Measurements from ENCODE around the gene KLHDC8A.

DNA sequence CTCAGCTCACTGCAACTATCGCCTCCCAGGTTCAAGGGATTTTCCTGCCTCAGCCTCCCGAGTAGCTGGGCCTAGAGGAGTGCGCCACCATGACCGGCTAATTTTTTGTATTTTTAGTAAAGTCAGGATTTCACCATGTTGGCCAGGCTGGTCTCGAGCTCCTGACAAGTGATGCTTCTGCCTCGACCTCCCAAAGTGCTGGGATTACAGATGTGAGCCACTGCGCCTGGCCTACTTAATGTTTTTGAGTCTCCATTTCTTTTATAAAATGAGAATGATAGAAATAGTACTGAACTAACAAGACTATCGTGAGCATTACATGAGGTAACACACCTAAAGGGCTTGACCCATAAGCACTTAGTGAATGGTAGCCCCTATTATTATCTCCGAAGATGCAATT, 56.6 kb downstream of the KLHDC8A start:
- TF ChIP-seq, protein P1, sequence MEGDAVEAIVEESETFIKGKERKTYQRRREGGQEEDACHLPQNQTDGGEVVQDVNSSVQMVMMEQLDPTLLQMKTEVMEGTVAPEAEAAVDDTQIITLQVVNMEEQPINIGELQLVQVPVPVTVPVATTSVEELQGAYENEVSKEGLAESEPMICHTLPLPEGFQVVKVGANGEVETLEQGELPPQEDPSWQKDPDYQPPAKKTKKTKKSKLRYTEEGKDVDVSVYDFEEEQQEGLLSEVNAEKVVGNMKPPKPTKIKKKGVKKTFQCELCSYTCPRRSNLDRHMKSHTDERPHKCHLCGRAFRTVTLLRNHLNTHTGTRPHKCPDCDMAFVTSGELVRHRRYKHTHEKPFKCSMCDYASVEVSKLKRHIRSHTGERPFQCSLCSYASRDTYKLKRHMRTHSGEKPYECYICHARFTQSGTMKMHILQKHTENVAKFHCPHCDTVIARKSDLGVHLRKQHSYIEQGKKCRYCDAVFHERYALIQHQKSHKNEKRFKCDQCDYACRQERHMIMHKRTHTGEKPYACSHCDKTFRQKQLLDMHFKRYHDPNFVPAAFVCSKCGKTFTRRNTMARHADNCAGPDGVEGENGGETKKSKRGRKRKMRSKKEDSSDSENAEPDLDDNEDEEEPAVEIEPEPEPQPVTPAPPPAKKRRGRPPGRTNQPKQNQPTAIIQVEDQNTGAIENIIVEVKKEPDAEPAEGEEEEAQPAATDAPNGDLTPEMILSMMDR (IDR thresholded peaks at IDR 0.05), result no peak
- TF ChIP-seq POLR2A (IDR thresholded peaks at IDR 0.05), result no peak
